Measurements from ENCODE around the gene SLC9A5. TPM values are rescaled to one million over a fixed set of nuclear protein-coding genes. Genes with fewer than 3 reads are reported as not detected.

The SLC9A5 gene
- total RNA-seq, 1 experiment from 2014 or later: 2.4 TPM

DNA sequence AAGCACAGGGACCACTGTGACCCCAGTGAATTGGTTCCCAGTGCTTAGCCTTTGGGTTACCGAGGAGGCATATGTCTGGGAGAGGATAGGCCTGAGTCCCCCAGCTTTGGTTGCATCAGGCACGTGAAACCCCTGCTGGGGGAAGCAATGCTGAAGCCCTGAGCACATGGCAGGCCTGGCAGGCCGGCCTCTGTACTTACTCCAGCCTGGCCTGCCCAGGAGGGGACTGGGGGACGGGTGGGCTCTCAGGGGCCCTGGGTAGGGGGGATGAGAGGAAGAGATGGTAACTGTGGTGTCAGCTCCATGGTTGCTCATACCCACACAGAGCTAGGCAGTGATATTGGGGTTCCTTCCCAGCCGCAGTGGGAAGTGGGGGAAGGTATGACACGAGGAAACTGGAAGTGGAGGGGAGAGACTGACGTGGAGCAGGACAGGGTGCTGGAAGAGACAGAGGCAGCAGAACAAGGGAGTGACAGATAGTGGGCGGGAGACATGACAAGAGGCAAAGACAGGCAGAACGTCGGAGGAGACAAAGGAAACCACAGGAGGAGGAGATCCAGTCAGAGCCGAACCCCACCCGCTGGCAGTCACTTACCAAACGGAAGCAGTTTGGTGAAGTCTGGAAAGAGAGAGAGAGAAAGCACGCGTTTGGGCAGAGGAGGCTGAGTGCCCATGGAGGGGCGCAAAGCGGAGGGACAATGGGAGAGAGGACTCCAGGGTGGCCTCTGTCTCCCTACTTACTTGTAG lies 12.8 kb upstream of the SLC9A5 start:
- Mint-ChIP-seq H3K4me3 (ENCODE audit: unreplicated experiment) (no peak overlapping the region), H3K27me3 (ENCODE audit: insufficient read depth, unreplicated experiment) (no peaks in the 10 kb centered on the region), H3K36me3 (ENCODE audit: insufficient read depth, unreplicated experiment) (peaks cover 73% of the 10 kb centered on the region), H3K9me3 (ENCODE audit: unreplicated experiment) (no peaks in the 10 kb centered on the region), H3K4me1 (ENCODE audit: low read depth, unreplicated experiment) (peaks cover under 1% of the 10 kb centered on the region), H3K27ac (ENCODE audit: unreplicated experiment) (peak overlapping the region; percentile 25)
- no peak for DNase-seq
- ChIA-PET POLR2A (interaction anchor here (1.2 kb wide), 1 partner anchor 12 kb away, joined by 4 read pairs; no protein-coding TSS in a partner anchor), CTCF (interaction anchor here (0.6 to 6.0 kb wide), 5 partner anchors 9 to 282 kb away, joined by 3 to 19 read pairs (median 4); no protein-coding TSS in a partner anchor)
- BruUV-seq (replicated peaks): no TSS peak
- no peak overlapping the region for H3K4me3 ChIP-seq (ENCODE audit: low read depth, low read length)
- peaks cover 8% of the 10 kb centered on the region for H3K4me1 ChIP-seq
- no peaks in the 10 kb centered on the region for H3K27me3 ChIP-seq (replicated peaks; ENCODE audit: control insufficient read depth, insufficient read depth, low read length)
- H3K36me3 ChIP-seq (ENCODE audit: control insufficient read depth, insufficient read depth, low read length): peaks cover 6% of the 10 kb centered on the region
- TF ChIP-seq, protein P1, sequence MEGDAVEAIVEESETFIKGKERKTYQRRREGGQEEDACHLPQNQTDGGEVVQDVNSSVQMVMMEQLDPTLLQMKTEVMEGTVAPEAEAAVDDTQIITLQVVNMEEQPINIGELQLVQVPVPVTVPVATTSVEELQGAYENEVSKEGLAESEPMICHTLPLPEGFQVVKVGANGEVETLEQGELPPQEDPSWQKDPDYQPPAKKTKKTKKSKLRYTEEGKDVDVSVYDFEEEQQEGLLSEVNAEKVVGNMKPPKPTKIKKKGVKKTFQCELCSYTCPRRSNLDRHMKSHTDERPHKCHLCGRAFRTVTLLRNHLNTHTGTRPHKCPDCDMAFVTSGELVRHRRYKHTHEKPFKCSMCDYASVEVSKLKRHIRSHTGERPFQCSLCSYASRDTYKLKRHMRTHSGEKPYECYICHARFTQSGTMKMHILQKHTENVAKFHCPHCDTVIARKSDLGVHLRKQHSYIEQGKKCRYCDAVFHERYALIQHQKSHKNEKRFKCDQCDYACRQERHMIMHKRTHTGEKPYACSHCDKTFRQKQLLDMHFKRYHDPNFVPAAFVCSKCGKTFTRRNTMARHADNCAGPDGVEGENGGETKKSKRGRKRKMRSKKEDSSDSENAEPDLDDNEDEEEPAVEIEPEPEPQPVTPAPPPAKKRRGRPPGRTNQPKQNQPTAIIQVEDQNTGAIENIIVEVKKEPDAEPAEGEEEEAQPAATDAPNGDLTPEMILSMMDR (IDR thresholded peaks at IDR 0.05; ENCODE audit: insufficient read depth in 1 of 2, low read depth in 1 of 2, low read length in 1 of 2, severe bottlenecking in 1 of 2, unreplicated experiment in 1 of 2): no peak
- H3K9me3 ChIP-seq: no peaks in the 10 kb centered on the region
- intact Hi-C loops (cut with micrococcal nuclease; ENCODE audit: unreplicated experiment): no loop called here

DNA sequence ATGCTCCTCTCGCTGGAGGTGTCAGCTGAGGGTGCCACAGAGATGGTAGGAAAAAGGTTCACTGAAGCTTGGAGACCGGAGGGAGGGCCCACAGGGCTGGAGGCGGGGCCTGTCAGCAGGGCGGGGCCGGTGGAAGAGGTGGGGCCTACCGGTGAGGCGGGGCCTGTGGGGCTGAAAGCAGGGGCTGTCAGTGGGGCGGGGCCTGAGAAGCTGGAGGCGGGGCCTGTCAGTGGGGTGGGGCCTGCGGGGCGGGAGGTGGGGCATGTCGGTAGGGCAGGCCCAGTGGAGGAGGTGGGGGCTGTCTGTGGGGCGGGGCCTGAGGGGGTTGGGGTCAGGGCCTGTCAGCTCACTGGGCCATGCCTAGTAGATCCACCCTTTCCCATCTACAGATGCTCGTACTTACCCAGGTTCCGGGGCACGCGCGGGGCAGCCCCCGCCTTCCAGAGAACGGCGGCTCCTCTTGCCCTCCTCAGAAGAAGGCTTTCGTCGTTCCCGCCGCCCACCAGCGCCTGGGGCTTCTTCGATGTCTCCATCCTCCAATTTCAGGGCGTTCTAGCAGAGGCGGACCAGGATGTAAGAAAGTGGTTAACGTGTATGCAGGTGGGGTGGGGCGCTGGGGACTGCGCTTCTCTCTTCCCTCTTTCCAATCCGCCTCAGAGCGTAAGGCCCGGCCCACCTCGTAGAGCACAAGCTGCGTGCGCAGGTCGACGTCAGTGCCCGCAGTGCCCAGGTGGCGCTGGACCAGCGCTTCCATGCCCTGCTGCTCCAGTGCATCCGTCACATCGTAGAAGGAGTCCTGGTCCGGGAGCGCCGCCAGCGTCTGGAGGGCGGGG lies 12.0 kb upstream of the SLC9A5 start:
- peaks cover 2% of the 10 kb centered on the region; the same call in 1 of the 2 replicates for H3K36me3 ChIP-seq (ENCODE audit: control insufficient read depth, insufficient read depth, low read length)
- ChIA-PET POLR2A (interaction anchor here (1.2 kb wide), 1 partner anchor 11 kb away, joined by 4 read pairs; no protein-coding TSS in a partner anchor), CTCF (interaction anchor here (0.6 to 6.0 kb wide), 6 partner anchors 10 to 283 kb away, joined by 3 to 19 read pairs (median 4); no protein-coding TSS in a partner anchor)
- BruUV-seq (replicated peaks): TSS peak; percentile 14
- peak; percentile 81 to 85 for DNase-seq
- H3K9me3 ChIP-seq: no peaks in the 10 kb centered on the region
- H3K27me3 ChIP-seq (replicated peaks; ENCODE audit: control insufficient read depth, insufficient read depth, low read length): no peaks in the 10 kb centered on the region
- TF ChIP-seq, protein P1 (IDR thresholded peaks at IDR 0.05; ENCODE audit: insufficient read depth in 1 of 2, low read depth in 1 of 2, low read length in 1 of 2, severe bottlenecking in 1 of 2, unreplicated experiment in 1 of 2): no peak
- H3K9me3 Mint-ChIP-seq (ENCODE audit: unreplicated experiment): no peaks in the 10 kb centered on the region
- intact Hi-C loops (cut with micrococcal nuclease; ENCODE audit: unreplicated experiment): no loop called here
- H3K4me1 Mint-ChIP-seq (ENCODE audit: low read depth, unreplicated experiment): peaks cover 8% of the 10 kb centered on the region
- no peaks in the 10 kb centered on the region for H3K27me3 Mint-ChIP-seq (ENCODE audit: insufficient read depth, unreplicated experiment)
- peaks cover 67% of the 10 kb centered on the region for H3K36me3 Mint-ChIP-seq (ENCODE audit: insufficient read depth, unreplicated experiment)
- H3K4me3 ChIP-seq (ENCODE audit: low read depth, low read length): no peak overlapping the region
- peaks cover 16% of the 10 kb centered on the region for H3K4me1 ChIP-seq
- H3K4me3 Mint-ChIP-seq (ENCODE audit: unreplicated experiment): no peak overlapping the region
- peak overlapping the region; percentile 33 for H3K27ac Mint-ChIP-seq (ENCODE audit: unreplicated experiment)
